Occipital lobe (tissue), 2 donors: ENCODE results near the gene GSG1L2. TPM values are rescaled to one million over a fixed set of nuclear protein-coding genes. Genes with fewer than 3 reads are reported as not detected.
"Not testable (repeated sequence)": the region's sequence is repeated elsewhere in the genome, so short reads cannot be mapped to it uniquely, and the experiment has no call there.

Experiments
- DNase-seq: peaks from one replicate; lab custom pipeline; 2025; lab: John Stamatoyannopoulos, UW
- total RNA-seq: library from RNA; depleted of rRNA; stranded (reverse); fragments of >200 nt; gene quantifications from one replicate; pipeline ENCODE4 v1.2.3, GENCODE V29; 2014

GSG1L2 gene
- total RNA-seq, 1 donor from 2014 or later, result not detected

GRCh38 chr17:9790316-9790715 lies 31.6 kb downstream of the GSG1L2 start:
- DNase-seq, result no peak

GRCh38 chr17:9788601-9789000 lies 33.3 kb downstream of the GSG1L2 start:
- no peak for DNase-seq

- no peak for DNase-seq
Measured at GRCh38 chr17:9784544-9784943, 37.3 kb downstream of the GSG1L2 start.

GRCh38 chr17:9783465-9783864 lies 38.4 kb downstream of the GSG1L2 start:
- not testable (repeated sequence) for DNase-seq

GRCh38 chr17:9783050-9783449 lies 38.8 kb downstream of the GSG1L2 start:
- no peak for DNase-seq

GRCh38 chr17:9780552-9780951 lies 41.3 kb downstream of the GSG1L2 start:
- no peak for DNase-seq

- no peak for DNase-seq
Measured at GRCh38 chr17:9776911-9777310, 45.0 kb downstream of the GSG1L2 start.

- no peak for DNase-seq
Measured at GRCh38 chr17:9772658-9773057, 49.2 kb downstream of the GSG1L2 start.

GRCh38 chr17:9771465-9771864 lies 50.4 kb downstream of the GSG1L2 start:
- DNase-seq, result no peak

GRCh38 chr17:9769036-9769695 lies 52.7 kb downstream of the GSG1L2 start:
- DNase-seq, result no peak

- DNase-seq, result no peak
Measured at GRCh38 chr17:9768381-9768934, 53.4 kb downstream of the GSG1L2 start.

- DNase-seq, result no peak
Measured at GRCh38 chr17:9767432-9767991, 54.4 kb downstream of the GSG1L2 start.

GRCh38 chr17:9766970-9767369 lies 54.9 kb downstream of the GSG1L2 start:
- DNase-seq, result no peak

- DNase-seq, result no peak
Measured at GRCh38 chr17:9765322-9765721, 56.6 kb downstream of the GSG1L2 start.

- DNase-seq, result no peak
Measured at GRCh38 chr17:9763643-9764042, 58.2 kb downstream of the GSG1L2 start.

GRCh38 chr17:9760266-9760665 lies 61.6 kb downstream of the GSG1L2 start:
- DNase-seq, result no peak

GRCh38 chr17:9755083-9755482 lies 66.8 kb downstream of the GSG1L2 start:
- no peak for DNase-seq

Other genes with a start within 250 kb of the GSG1L2 start
- 42.9 TPM for gene STX8, start 246.3 kb downstream of the GSG1L2 start, total RNA-seq
- 2.2 TPM for gene CFAP52, start 245.4 kb downstream of the GSG1L2 start, total RNA-seq
- 3.6 TPM for gene USP43, start 176.6 kb downstream of the GSG1L2 start, total RNA-seq
- not detected for gene DHRS7C, start 30.5 kb downstream of the GSG1L2 start, total RNA-seq
- gene GLP2R, start 3.8 kb upstream of the GSG1L2 start, total RNA-seq, result not detected
- 0.16 TPM for gene RCVRN, start 83.2 kb upstream of the GSG1L2 start, total RNA-seq